ENCODE data around the gene SOX3. TPM values are rescaled to one million over a fixed set of nuclear protein-coding genes. Genes with fewer than 3 reads are reported as not detected.

Gene SOX3
- not detected in 2 replicates for polyA plus RNA-seq (2014; cell fraction: cytosol; rRNA removed)
- not detected in 2 replicates for polyA plus RNA-seq (2014; cell fraction: nucleus; rRNA removed)

- no peak for DNase-seq (ENCODE audit: low spot score)
These were observed at the start of gene SOX3 for GRCh38 chrX:140504371-140505324. TSS of gene SOX3 (minus strand) at chrX:140505069. CDS start at chrX:140505060, 9 bp downstream.

- DNase-seq (ENCODE audit: low spot score): no peak
These were observed 44.1 kb upstream of the SOX3 start for GRCh38 chrX:140548985-140549384.

- no peak for DNase-seq (ENCODE audit: low spot score)
These were observed 21.3 kb upstream of the SOX3 start for GRCh38 chrX:140526171-140526570.

GRCh38 chrX:140525448-140525847, 20.6 kb upstream of the SOX3 start:
- no peak for DNase-seq (ENCODE audit: low spot score)

GRCh38 chrX:140524556-140524955, 19.7 kb upstream of the SOX3 start:
- no peak for DNase-seq (ENCODE audit: low spot score)

GRCh38 chrX:140521393-140521792, 16.5 kb upstream of the SOX3 start:
- no peak for DNase-seq (ENCODE audit: low spot score)

GRCh38 chrX:140514554-140514953, 9.7 kb upstream of the SOX3 start:
- no peak for DNase-seq (ENCODE audit: low spot score)

GRCh38 chrX:140510895-140511295, 6.0 kb upstream of the SOX3 start:
- no peak for DNase-seq (ENCODE audit: low spot score)

- DNase-seq (ENCODE audit: low spot score): no peak
These were observed 5.4 kb upstream of the SOX3 start for GRCh38 chrX:140510306-140510676.

GRCh38 chrX:140509468-140510305, 4.8 kb upstream of the SOX3 start:
- DNase-seq (ENCODE audit: low spot score): no peak

- no peak for DNase-seq (ENCODE audit: low spot score)
These were observed 4.1 kb upstream of the SOX3 start for GRCh38 chrX:140508958-140509357.

- no peak for DNase-seq (ENCODE audit: low spot score)
These were observed 3.1 kb upstream of the SOX3 start for GRCh38 chrX:140507982-140508305.

GRCh38 chrX:140507223-140507981, 2.5 kb upstream of the SOX3 start:
- DNase-seq (ENCODE audit: low spot score): no peak

GRCh38 chrX:140505421-140506337, 810 bp upstream of the SOX3 start:
- no peak for DNase-seq (ENCODE audit: low spot score)

GRCh38 chrX:140503714-140504351, 1.0 kb downstream of the SOX3 start:
- DNase-seq (ENCODE audit: low spot score): peak; percentile 23

- DNase-seq (ENCODE audit: low spot score): no peak
These were observed 1.6 kb downstream of the SOX3 start for GRCh38 chrX:140503238-140503601.

GRCh38 chrX:140502491-140503237, 2.2 kb downstream of the SOX3 start:
- DNase-seq (ENCODE audit: low spot score): no peak

- no peak for DNase-seq (ENCODE audit: low spot score)
These were observed 2.9 kb downstream of the SOX3 start for GRCh38 chrX:140501940-140502468.

- DNase-seq (ENCODE audit: low spot score): no peak
These were observed 3.5 kb downstream of the SOX3 start for GRCh38 chrX:140501321-140501720.
